MCF 10A (cell line): ENCODE results near the gene ERI2. TPM values are rescaled to one million over a fixed set of nuclear protein-coding genes. Genes with fewer than 3 reads are reported as not detected.
"Not testable (repeated sequence)": the region's sequence is repeated elsewhere in the genome, so short reads cannot be mapped to it uniquely, and the experiment has no call there.

Source experiments
- BruUV-seq: library from RNA; stranded (reverse); fragments of 400-500 nt; replicated peaks from 2 replicates; lab custom pipeline; 2021; lab: Mats Ljungman, UMichigan
- CTCF ChIA-PET: fragments of 300-600 bp; sonication (Branson Sonifier 250); formaldehyde crosslinking; extraction: SDS; loops from one replicate; lab custom pipeline; 2021; ENCODE audit warnings: antibody characterized with exemption, inconsistent platforms; lab: Yijun Ruan, JAX
- POLR2A ChIA-PET: fragments of 300-600, 350-650 bp; sonication (Branson Sonifier 250); formaldehyde crosslinking; extraction: SDS; loops from one replicate; lab custom pipeline; 2020; ENCODE audit warnings: antibody characterized with exemption, inconsistent platforms; lab: Yijun Ruan, JAX
- DNase-seq: peaks from one replicate; pipeline ENCODE4 v3.0.0-alpha.2; 2018; ENCODE audit not compliant: unreplicated experiment
- H3K27ac Mint-ChIP-seq: one replicate; pipeline ENCODE4 v1.8.0; 2022; ENCODE audit warnings: mild to moderate bottlenecking, low read depth, mixed read lengths; ENCODE audit not compliant: unreplicated experiment
- H3K27me3 Mint-ChIP-seq: one replicate; pipeline ENCODE4 v1.8.0; 2022; ENCODE audit warnings: mixed read lengths; ENCODE audit not compliant: insufficient read depth, unreplicated experiment
- H3K36me3 Mint-ChIP-seq: one replicate; pipeline ENCODE4 v1.8.0; 2022; ENCODE audit warnings: mild to moderate bottlenecking, moderate library complexity, mixed read lengths; ENCODE audit not compliant: insufficient read depth, unreplicated experiment
- H3K4me1 Mint-ChIP-seq: one replicate; pipeline ENCODE4 v1.8.0; 2022; ENCODE audit warnings: mixed read lengths; ENCODE audit not compliant: insufficient read depth, unreplicated experiment
- H3K4me3 Mint-ChIP-seq: one replicate; pipeline ENCODE4 v1.8.0; 2022; ENCODE audit warnings: mild to moderate bottlenecking, moderate library complexity, mixed read lengths; ENCODE audit not compliant: unreplicated experiment
- H3K9me3 Mint-ChIP-seq: one replicate; pipeline ENCODE4 v1.8.0; 2022; ENCODE audit warnings: mixed read lengths; ENCODE audit not compliant: unreplicated experiment
- CTCF ChIP-seq: fragments of 200-600 bp; IDR thresholded peaks from one replicate; pipeline ENCODE4 v1.8.0; 2022; ENCODE audit warnings: antibody characterized with exemption, mild to moderate bottlenecking; ENCODE audit not compliant: unreplicated experiment
- intact Hi-C: fragments of 100-400 bp; cut with micrococcal nuclease; formaldehyde crosslinking; loops from 2 replicates; pipeline ENCODE4 v1.14.1; 2022
- total RNA-seq: library from RNA; stranded (reverse); gene quantifications from 2 replicates; pipeline ENCODE4 v1.2.3, GENCODE V29; 2022

ERI2 gene
- total RNA-seq, 1 experiment from 2014 or later, result 26.8 TPM

DNA sequence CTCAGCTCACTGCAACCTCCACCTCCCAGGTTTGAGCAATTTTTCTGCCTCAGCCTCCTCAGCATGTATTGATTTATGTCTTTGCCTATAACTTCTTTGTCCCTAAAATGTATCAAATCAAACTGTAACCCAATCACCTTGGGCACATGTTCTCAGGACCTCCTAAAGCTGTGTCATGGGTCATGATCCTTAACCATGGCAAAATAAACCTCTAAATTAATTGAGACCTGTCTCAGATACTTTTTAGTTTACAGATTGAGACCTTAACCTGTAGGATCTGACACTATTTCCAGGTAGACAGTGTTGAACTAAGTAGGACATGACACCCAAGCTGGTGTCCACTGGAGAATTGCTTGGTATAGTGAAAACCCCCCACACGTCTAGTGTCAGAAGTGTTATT, 45.1 kb downstream of the ERI2 start:
- no peaks in the 10 kb centered on the region for H3K27me3 Mint-ChIP-seq
- H3K4me1 Mint-ChIP-seq, result peaks cover 12% of the 10 kb centered on the region
- TF ChIP-seq CTCF, result no peak
- H3K4me3 Mint-ChIP-seq, result no peak overlapping the region
- no peaks in the 10 kb centered on the region for H3K36me3 Mint-ChIP-seq
- BruUV-seq, result no TSS peak
- CTCF ChIA-PET, result interaction anchor here (0.5 to 1.2 kb wide), 3 partner anchors 11 to 28 kb away, joined by 3 to 6 read pairs (median 3); no protein-coding TSS in a partner anchor
- no peak overlapping the region for H3K27ac Mint-ChIP-seq
- H3K9me3 Mint-ChIP-seq, result no peaks in the 10 kb centered on the region
- intact Hi-C loops, result no loop called here
- POLR2A ChIA-PET, result no interaction called here
- DNase-seq, result no peak

DNA sequence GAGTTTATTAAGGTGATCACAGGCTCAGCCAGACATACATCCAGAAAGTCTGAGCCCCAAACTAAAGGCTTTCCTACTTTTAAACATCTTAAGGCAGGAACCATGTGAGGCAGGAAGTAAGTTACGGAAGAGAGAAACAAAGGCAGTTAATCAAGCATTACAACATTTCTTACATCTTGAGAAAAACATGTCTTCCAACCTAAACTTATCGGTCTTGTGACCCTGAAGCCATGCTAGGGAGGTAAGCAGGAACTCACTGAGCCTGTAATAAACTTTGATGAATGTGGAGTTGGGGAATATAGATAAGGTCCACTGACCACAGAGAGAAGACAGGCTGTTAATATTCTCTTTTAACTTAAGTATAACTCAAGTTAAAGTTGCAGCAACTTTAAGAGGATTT, 45.9 kb downstream of the ERI2 start:
- ChIA-PET CTCF (interaction anchor here (0.6 to 1.2 kb wide), 2 partner anchors 20 to 178 kb away, joined by 4 to 6 read pairs; no protein-coding TSS in a partner anchor), POLR2A (no interaction called here)
- no peak for DNase-seq
- no peak for TF ChIP-seq CTCF
- H3K9me3 Mint-ChIP-seq, result no peaks in the 10 kb centered on the region
- H3K27me3 Mint-ChIP-seq, result no peaks in the 10 kb centered on the region
- intact Hi-C loops, result no loop called here
- H3K27ac Mint-ChIP-seq, result no peak overlapping the region
- no TSS peak for BruUV-seq
- peaks cover 12% of the 10 kb centered on the region for H3K4me1 Mint-ChIP-seq
- H3K4me3 Mint-ChIP-seq, result no peak overlapping the region
- no peaks in the 10 kb centered on the region for H3K36me3 Mint-ChIP-seq

- H3K9me3 Mint-ChIP-seq, intact Hi-C loops, H3K4me3 Mint-ChIP-seq, BruUV-seq, H3K4me1 Mint-ChIP-seq, DNase-seq, H3K27ac Mint-ChIP-seq, H3K36me3 Mint-ChIP-seq, POLR2A ChIA-PET: not testable (repeated sequence)
- H3K27me3 Mint-ChIP-seq, result peaks cover 39% of the 10 kb centered on the region
- CTCF ChIA-PET, result interaction anchor here (0.6 kb wide), 1 partner anchor 401 kb away, joined by 5 read pairs; no protein-coding TSS in a partner anchor
These were observed 50.5 kb downstream of the ERI2 start for GRCh38 chr16:20755799-20756198.

DNA sequence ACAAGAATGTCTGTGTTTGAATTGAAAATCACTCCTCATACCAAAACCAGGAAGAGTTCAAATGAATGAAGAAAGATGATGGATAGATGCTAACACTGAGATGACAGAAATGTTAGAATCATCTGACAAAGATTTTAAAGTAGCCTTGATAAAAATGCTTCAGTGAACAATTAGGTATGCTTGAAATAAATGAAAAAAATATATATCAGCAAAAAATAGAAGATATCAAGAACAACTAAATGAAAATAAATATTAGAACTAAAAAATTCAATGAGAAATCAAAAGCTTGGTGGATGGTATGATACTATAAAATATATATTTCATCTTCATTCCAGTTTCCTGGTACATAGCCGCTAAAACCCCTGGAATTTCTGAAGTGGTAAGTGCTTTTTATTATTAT, 51.0 kb downstream of the ERI2 start:
- no peak overlapping the region for H3K4me3 Mint-ChIP-seq
- no peak overlapping the region for H3K27ac Mint-ChIP-seq
- no peaks in the 10 kb centered on the region for H3K9me3 Mint-ChIP-seq
- DNase-seq, result no peak
- no TSS peak for BruUV-seq
- ChIA-PET CTCF (interaction anchor here (0.6 to 1.5 kb wide), 2 partner anchors 9 to 402 kb away, joined by 5 read pairs; partner anchors contain the start of gene ACSM3), POLR2A (interaction anchor here (0.6 to 1.2 kb wide), 2 partner anchors 13 to 154 kb away, joined by 3 read pairs; partner anchors contain the start of gene THUMPD1)
- no peak for TF ChIP-seq CTCF
- peaks cover 6% of the 10 kb centered on the region for H3K36me3 Mint-ChIP-seq
- H3K27me3 Mint-ChIP-seq, result peaks cover 39% of the 10 kb centered on the region
- H3K4me1 Mint-ChIP-seq, result no peaks in the 10 kb centered on the region
- intact Hi-C loops, result no loop called here
